GM19455 (cell line): ENCODE results near the gene PGAP2.
A peak's percentile ranks its signal among the peaks of the same experiment; 100 is the strongest.

Experiments
- ATAC-seq: cut with Tn5 transposase; IDR thresholded peaks from one replicate; pipeline ENCODE4 v1.9.1; 2021; ENCODE audit not compliant: unreplicated experiment

Gene PGAP2

GRCh38 chr11:3831378-3832239 is 23.2 kb downstream of the PGAP2 start:
- ATAC-seq, result no peak

GRCh38 chr11:3832816-3833215 is 24.5 kb downstream of the PGAP2 start:
- ATAC-seq, result no peak

- no peak for ATAC-seq
Measured at GRCh38 chr11:3833449-3833848, 25.1 kb downstream of the PGAP2 start.

- no peak for ATAC-seq
Measured at GRCh38 chr11:3834349-3834663, 25.9 kb downstream of the PGAP2 start.

- no peak for ATAC-seq
Measured at GRCh38 chr11:3834664-3835461, 26.5 kb downstream of the PGAP2 start.

- ATAC-seq, result no peak
Measured at GRCh38 chr11:3835751-3836150, 27.4 kb downstream of the PGAP2 start.

GRCh38 chr11:3836903-3837302 is 28.5 kb downstream of the PGAP2 start:
- no peak for ATAC-seq

- ATAC-seq, result no peak
Measured at GRCh38 chr11:3837793-3838192, 29.4 kb downstream of the PGAP2 start.

- no peak for ATAC-seq
Measured at GRCh38 chr11:3838504-3838903, 30.1 kb downstream of the PGAP2 start.

- no peak for ATAC-seq
Measured at GRCh38 chr11:3840004-3840869, 31.9 kb downstream of the PGAP2 start.

GRCh38 chr11:3840870-3841425 is 32.6 kb downstream of the PGAP2 start, which contains the start of gene RHOG:
RHOG (minus strand) TSS chr11:3840959; CDS start chr11:3828138, 12,821 bp downstream.
- peak; percentile 48 for ATAC-seq

- ATAC-seq, result peak; percentile 56
Measured at GRCh38 chr11:3841426-3842350, 33.3 kb downstream of the PGAP2 start.

GRCh38 chr11:3843326-3843725 is 35.0 kb downstream of the PGAP2 start:
- no peak for ATAC-seq

GRCh38 chr11:3845246-3845645 is 36.9 kb downstream of the PGAP2 start:
- no peak for ATAC-seq

- no peak for ATAC-seq
Measured at GRCh38 chr11:3845670-3846069, 37.3 kb downstream of the PGAP2 start.

- no peak for ATAC-seq
Measured at GRCh38 chr11:3849297-3849874, 41.0 kb downstream of the PGAP2 start.

GRCh38 chr11:3853545-3853842 is 45.1 kb downstream of the PGAP2 start:
- no peak for ATAC-seq

GRCh38 chr11:3853899-3854659 is 45.7 kb downstream of the PGAP2 start:
- ATAC-seq, result peak; percentile 24

- peak; percentile 3 for ATAC-seq
Measured at GRCh38 chr11:3854660-3854976, 46.3 kb downstream of the PGAP2 start.
